ENCODE measurements around the gene ZNF526. TPM values are rescaled to one million over a fixed set of nuclear protein-coding genes. Genes with fewer than 3 reads are reported as not detected.

The ZNF526 gene
- total RNA-seq, 1 donor from 2014 or later, result 5.9 TPM

DNA sequence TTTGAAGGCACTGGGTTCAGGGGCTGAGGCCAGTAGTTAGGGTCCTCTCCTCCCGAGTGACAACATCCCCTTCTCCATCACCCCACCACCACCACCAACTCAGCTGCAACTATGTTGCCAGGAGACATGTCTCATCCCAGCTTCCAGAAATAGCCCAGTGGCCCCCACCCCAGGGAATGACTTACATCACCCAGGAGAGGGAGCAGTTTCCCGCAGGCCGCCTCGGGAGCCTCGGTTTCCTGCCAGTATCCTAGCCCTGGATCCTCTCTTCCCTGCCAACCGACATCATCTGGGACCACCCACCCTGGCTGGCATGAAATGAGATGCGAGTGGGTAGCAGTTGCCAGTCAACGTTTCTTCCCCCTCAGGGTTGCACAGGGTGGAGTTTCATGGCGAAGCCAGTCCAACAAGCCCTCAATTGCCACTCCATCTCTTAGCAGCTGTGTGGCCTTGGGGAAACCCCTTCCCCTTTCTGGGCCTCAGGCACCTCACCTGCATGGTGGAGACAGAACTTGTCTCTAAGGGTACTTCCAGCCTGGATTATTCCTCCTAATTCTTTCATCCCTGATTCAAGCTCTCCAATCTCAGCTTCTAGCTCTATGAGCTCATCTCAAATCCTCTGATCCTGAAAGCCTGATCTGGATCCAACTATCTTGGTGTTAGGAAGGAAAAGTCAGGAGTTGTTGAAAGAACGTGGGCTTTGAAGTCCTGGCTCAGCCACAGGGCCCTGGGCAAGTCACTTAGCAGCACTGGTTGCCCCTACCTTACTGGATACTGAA lies 26.2 kb downstream of the ZNF526 start:
- H3K27ac ChIP-seq (replicated peaks), result peak overlapping the region; percentile 93
- DNase-seq, result peak; percentile 75
- intact Hi-C loops (cut with micrococcal nuclease), result no loop called here
- H3K9me3 ChIP-seq (replicated peaks), result no peaks in the 10 kb centered on the region
- peaks cover 84% of the 10 kb centered on the region for H3K4me1 ChIP-seq
- H3K4me3 ChIP-seq, result no peak overlapping the region
- H3K27me3 ChIP-seq (ENCODE audit: low read depth), result no peaks in the 10 kb centered on the region
- TF ChIP-seq CTCF (IDR thresholded peaks at IDR 0.05; ENCODE audit: borderline replicate concordance), result peak; percentile 79
- H3K36me3 ChIP-seq, result peaks cover 20% of the 10 kb centered on the region

DNA sequence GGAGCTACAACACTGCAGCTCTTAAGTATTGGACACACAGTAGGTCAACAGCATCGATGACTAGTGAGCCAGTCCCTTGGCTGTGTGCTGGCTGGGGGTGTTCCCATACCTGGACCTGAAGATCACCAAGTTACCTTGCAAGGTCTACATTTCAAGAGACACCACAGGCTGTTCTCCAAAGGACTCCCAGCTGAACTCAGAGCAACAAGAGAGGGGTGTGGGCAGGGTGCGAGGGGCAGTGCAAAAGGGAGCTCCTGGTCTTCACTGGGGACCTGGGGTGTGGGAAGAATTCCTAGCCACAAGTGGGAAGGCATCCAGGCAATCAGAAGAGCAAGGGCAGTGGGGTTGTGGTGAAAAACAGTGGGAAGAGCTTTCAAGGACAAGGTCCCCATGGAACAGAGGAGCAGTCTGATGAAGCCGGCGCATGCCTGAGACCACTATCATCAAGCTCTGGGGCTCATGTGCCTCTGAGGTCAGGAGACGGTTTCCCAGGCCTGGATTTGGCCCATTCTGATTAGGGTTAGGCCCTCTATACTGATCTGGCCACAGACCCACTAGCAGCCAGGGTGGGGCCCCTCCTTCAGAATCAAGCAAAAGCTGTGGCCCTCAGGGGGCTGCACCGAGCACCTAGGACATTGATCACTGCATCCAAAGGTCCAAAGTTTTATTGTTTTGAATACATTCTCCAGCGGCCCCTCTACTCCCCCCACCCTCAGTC lies 27.0 kb downstream of the ZNF526 start:
- H3K27me3 ChIP-seq (ENCODE audit: low read depth), result no peaks in the 10 kb centered on the region
- DNase-seq, result no peak
- intact Hi-C loops (cut with micrococcal nuclease), result no loop called here
- peaks cover 20% of the 10 kb centered on the region for H3K36me3 ChIP-seq
- peak overlapping the region; percentile 93 for H3K27ac ChIP-seq (replicated peaks)
- H3K4me1 ChIP-seq, result peaks cover 84% of the 10 kb centered on the region
- no peak for TF ChIP-seq CTCF (IDR thresholded peaks at IDR 0.05; ENCODE audit: borderline replicate concordance)
- H3K4me3 ChIP-seq, result no peak overlapping the region
- no peaks in the 10 kb centered on the region for H3K9me3 ChIP-seq (replicated peaks)

DNA sequence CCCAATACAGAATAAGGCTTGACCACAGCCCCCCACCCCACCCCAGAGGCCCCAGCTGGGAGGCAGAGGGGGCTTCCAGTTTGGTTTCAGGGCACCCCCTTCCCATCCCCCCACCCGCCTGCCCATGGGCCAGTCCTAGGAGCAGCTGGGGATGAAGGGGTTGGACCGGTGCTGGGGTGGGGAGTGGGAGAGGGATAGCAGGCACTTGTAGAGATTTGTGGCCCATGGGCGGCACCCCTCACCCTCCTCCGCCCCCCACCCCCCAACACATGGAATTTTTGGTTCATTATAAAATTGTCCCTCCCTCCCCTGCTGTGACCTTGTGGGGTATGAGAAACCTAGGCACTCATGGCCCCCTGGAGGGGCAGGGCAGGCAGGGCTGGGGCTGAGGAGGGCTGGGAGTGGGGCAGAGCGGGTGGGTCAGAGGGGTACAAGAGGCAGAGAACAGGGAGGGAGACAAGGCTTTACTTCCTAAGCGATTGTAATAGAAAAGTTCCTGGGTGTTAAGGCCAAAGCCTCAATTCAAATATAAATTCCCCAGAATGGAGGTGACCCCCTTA lies 27.6 kb downstream of the ZNF526 start:
- intact Hi-C loops (cut with micrococcal nuclease), result no loop called here
- Histone ChIP-seq H3K4me1 (peaks cover 89% of the 10 kb centered on the region), H3K4me3 (no peak overlapping the region), H3K27ac (replicated peaks) (peak overlapping the region; percentile 93), H3K36me3 (peaks cover 20% of the 10 kb centered on the region), H3K9me3 (replicated peaks) (no peaks in the 10 kb centered on the region), H3K27me3 (ENCODE audit: low read depth) (no peaks in the 10 kb centered on the region)
- DNase-seq, result no peak
- TF ChIP-seq CTCF (IDR thresholded peaks at IDR 0.05; ENCODE audit: borderline replicate concordance), result no peak

GRCh38 chr19:42248270-42249148 lies 28.4 kb downstream of the ZNF526 start:
- peaks cover 94% of the 10 kb centered on the region for H3K4me1 ChIP-seq
- TF ChIP-seq CTCF (IDR thresholded peaks at IDR 0.05; ENCODE audit: borderline replicate concordance), result no peak
- H3K27me3 ChIP-seq (ENCODE audit: low read depth), result no peaks in the 10 kb centered on the region
- DNase-seq, result no peak
- no peak overlapping the region for H3K4me3 ChIP-seq
- peaks cover 20% of the 10 kb centered on the region for H3K36me3 ChIP-seq
- intact Hi-C loops (cut with micrococcal nuclease), result no loop called here
- H3K27ac ChIP-seq (replicated peaks), result peak overlapping the region; percentile 99
- no peaks in the 10 kb centered on the region for H3K9me3 ChIP-seq (replicated peaks)

DNA sequence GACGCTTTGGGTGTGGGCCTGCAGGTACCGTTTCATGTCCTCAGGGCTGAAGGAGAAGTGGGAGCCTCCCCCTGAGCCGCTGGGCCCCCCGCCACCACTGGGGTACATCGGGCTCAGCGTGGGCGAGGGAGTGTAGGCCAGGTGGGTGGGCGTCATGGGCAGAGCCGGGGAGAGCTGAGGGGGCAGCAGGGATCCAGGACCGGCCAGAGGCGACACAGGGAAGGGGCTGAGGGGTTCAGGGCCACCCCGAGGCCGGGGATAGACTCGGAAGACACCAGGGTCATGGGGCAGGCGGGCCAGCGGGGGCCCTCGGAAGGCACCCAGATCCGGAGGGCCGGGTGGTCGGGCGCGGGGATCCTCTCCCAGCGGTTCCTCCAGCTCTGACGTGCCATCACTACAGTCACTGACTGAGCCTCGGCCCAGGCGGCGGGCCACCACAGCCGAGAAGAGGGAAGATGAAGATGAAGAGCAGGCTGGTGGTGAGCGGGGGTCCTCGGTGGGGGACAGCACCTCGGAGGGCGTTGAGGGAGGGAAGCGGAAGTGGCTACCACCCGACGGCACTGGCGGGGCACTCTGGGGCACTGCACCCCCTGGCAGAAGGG lies 29.1 kb downstream of the ZNF526 start:
- peaks cover 94% of the 10 kb centered on the region for H3K4me1 ChIP-seq
- H3K27me3 ChIP-seq (ENCODE audit: low read depth), result no peaks in the 10 kb centered on the region
- DNase-seq, result no peak
- peaks cover 20% of the 10 kb centered on the region for H3K36me3 ChIP-seq
- no peak overlapping the region for H3K4me3 ChIP-seq
- TF ChIP-seq CTCF (IDR thresholded peaks at IDR 0.05; ENCODE audit: borderline replicate concordance), result no peak
- no peaks in the 10 kb centered on the region for H3K9me3 ChIP-seq (replicated peaks)
- peak overlapping the region; percentile 99 for H3K27ac ChIP-seq (replicated peaks)
- intact Hi-C loops (cut with micrococcal nuclease), result no loop called here
